T-cell (primary cell): Measurements from ENCODE around the gene BDNF. TPM values are rescaled to one million over a fixed set of nuclear protein-coding genes. Genes with fewer than 3 reads are reported as not detected.

ENCODE experiments used
- ATAC-seq, 4 experiments: fragments of 200-7000 bp in 3 of 4; fragments of 150-1000 bp in 1 of 4; cut with Tn5 transposase; replicated peaks in 1 of 4; 1 replicate in 3 of 4; 2 replicates in 1 of 4; pipeline ENCODE4 v1.10.0; 2021; ENCODE audit warnings: moderate library complexity in 3 of 4, mild to moderate bottlenecking in 2 of 4, moderate number of reproducible peaks in 1 of 4
- CTCF ChIA-PET, 2 donors: fragments of 300-600 bp; sonication (Branson Sonifier 250); formaldehyde crosslinking; loops; one replicate each; lab custom pipeline; 2022; ENCODE audit warnings: antibody characterized with exemption in 2 of 2; lab: Charles Lee
- POLR2A ChIA-PET, 2 donors: fragments of 300-600 bp; sonication (Branson Sonifier 250); formaldehyde crosslinking; loops; one replicate each; lab custom pipeline; 2022; ENCODE audit warnings: antibody characterized with exemption in 2 of 2; lab: Charles Lee
- DNase-seq, 35 experiments: peaks; one replicate each; pipeline versions ENCODE4 v3.0.0 to v3.0.0-alpha.2; 2013 to 2023
- H3K27ac ChIP-seq: one replicate; pipeline ENCODE4 v1.5.1; 2013; ENCODE audit warnings: low read length
- H3K27me3 ChIP-seq, 2 experiments: replicated peaks in 1 of 2; 1 replicate in 1 of 2; 2 replicates in 1 of 2; pipeline versions ENCODE4 v1.6.1 to v1.7.0; 2013; ENCODE audit warnings: low read length in 1 of 2, mixed read lengths in 1 of 2; ENCODE audit not compliant: control insufficient read depth in 2 of 2, insufficient read depth in 2 of 2; ENCODE audit errors: extremely low read depth in 1 of 2
- H3K36me3 ChIP-seq, 2 donors: 1 replicate in 1 of 2; 2 replicates in 1 of 2; pipeline versions ENCODE4 v1.6.1 to v1.7.0; 2013; ENCODE audit warnings: low read length in 1 of 2; ENCODE audit not compliant: control insufficient read depth in 2 of 2, insufficient read depth in 1 of 2; ENCODE audit errors: extremely low read depth in 1 of 2
- H3K4me1 ChIP-seq, 2 experiments: 1 replicate in 1 of 2; 2 replicates in 1 of 2; pipeline versions ENCODE4 v1.6.1 to v1.7.0; 2013; ENCODE audit warnings: low read length in 2 of 2, mixed read lengths in 1 of 2; ENCODE audit not compliant: insufficient read depth in 2 of 2, control insufficient read depth in 1 of 2; ENCODE audit errors: extremely low read depth in 1 of 2
- H3K4me3 ChIP-seq, 2 donors: 1 replicate in 1 of 2; 2 replicates in 1 of 2; pipeline versions ENCODE4 v1.5.1 to v1.7.0; 2013; ENCODE audit warnings: mild to moderate bottlenecking in 2 of 2, low read length in 1 of 2, moderate library complexity in 1 of 2; ENCODE audit not compliant: control insufficient read depth in 1 of 2; ENCODE audit errors: extremely low read depth in 1 of 2
- H3K9me3 ChIP-seq: 2 replicates; pipeline ENCODE4 v1.7.0; 2013
- H3K27ac Mint-ChIP-seq, 2 donors: one replicate each; pipeline ENCODE4 v1.8.0; 2020 to 2021; ENCODE audit warnings: mild to moderate bottlenecking in 2 of 2, mixed read lengths in 2 of 2
- H3K27me3 Mint-ChIP-seq, 2 donors: one replicate each; pipeline ENCODE4 v1.8.0; 2021 to 2022; ENCODE audit warnings: mixed read lengths in 2 of 2
- H3K36me3 Mint-ChIP-seq: one replicate; pipeline ENCODE4 v1.8.0; 2021; ENCODE audit warnings: mixed read lengths
- H3K4me1 Mint-ChIP-seq, 3 donors: one replicate each; pipeline ENCODE4 v1.8.0; 2020 to 2022; ENCODE audit warnings: mixed read lengths in 3 of 3, mild to moderate bottlenecking in 1 of 3
- H3K4me3 Mint-ChIP-seq, 3 donors: one replicate each; pipeline ENCODE4 v1.8.0; 2020 to 2022; ENCODE audit warnings: mild to moderate bottlenecking in 3 of 3, mixed read lengths in 3 of 3, moderate library complexity in 3 of 3
- H3K9me3 Mint-ChIP-seq, 3 donors: one replicate each; pipeline ENCODE4 v1.8.0; 2020 to 2022; ENCODE audit warnings: mixed read lengths in 3 of 3
- WGBS: methylation state at CpG from one replicate; pipeline ENCODE4 v1.1.5; 2013; ENCODE audit warnings: missing lambda C conversion rate; ENCODE audit not compliant: insufficient coverage; 5-methylcytosine and 5-hydroxymethylcytosine counted together
- total RNA-seq, 35 experiments: library from RNA in 6 of 35; stranded (reverse) in 6 of 35; fragments of 120-200 nt in 1 of 35; gene quantifications; one replicate each; pipeline versions ENCODE4 v1.2.1 to v1.2.4 and lab custom pipeline; 2013 to 2026

Gene BDNF
- total RNA-seq, 5 donors from 2014 or later (not counting 1 experiment from before 2014, with no cell fraction given): 0.09 TPM; not detected in 4

DNA sequence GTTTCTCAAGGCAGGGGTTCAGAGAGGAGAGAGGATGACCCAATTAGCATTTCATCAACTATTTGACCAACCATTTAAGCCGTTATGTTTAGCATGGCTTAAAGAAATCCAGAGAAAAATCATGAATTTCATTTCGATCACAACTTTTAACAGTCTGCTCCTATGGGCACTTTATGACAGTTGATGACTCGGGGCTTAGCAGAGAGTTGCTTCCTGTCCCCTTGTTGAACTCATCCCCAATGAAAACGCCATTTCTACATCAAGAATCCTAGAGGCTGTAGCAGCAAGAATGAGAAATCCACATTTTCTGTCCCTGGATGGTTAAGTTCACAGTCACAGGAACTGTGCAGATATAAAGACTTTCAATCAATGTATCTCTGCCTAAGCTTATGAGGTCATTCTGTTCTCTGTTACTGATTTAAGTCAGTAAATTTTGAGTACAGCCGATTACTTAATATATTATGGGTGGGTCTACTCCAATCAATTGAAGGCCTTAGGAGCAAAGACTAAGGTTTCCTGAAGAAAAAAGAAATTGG is 81.1 kb downstream of the BDNF start:
- POLR2A ChIA-PET: no interaction called here
- H3K27me3 ChIP-seq: no peaks in the 10 kb centered on the region
- no peak overlapping the region for H3K4me3 ChIP-seq
- ATAC-seq (no peak), DNase-seq (no peak)
- no peak overlapping the region for H3K4me3 Mint-ChIP-seq
- no peaks in the 10 kb centered on the region for H3K36me3 ChIP-seq
- CTCF ChIA-PET: no interaction called here
- no peaks in the 10 kb centered on the region for H3K4me1 ChIP-seq
- no peak overlapping the region for H3K27ac ChIP-seq
- H3K36me3 Mint-ChIP-seq: no peaks in the 10 kb centered on the region
- H3K9me3 ChIP-seq: no peaks in the 10 kb centered on the region
- no peaks in the 10 kb centered on the region for H3K27me3 Mint-ChIP-seq
- no peaks in the 10 kb centered on the region for H3K4me1 Mint-ChIP-seq
- WGBS: 64% methylated on average over 4 of the region's 5 CpGs
- no peaks in the 10 kb centered on the region for H3K9me3 Mint-ChIP-seq
- no peak overlapping the region for H3K27ac Mint-ChIP-seq

DNA sequence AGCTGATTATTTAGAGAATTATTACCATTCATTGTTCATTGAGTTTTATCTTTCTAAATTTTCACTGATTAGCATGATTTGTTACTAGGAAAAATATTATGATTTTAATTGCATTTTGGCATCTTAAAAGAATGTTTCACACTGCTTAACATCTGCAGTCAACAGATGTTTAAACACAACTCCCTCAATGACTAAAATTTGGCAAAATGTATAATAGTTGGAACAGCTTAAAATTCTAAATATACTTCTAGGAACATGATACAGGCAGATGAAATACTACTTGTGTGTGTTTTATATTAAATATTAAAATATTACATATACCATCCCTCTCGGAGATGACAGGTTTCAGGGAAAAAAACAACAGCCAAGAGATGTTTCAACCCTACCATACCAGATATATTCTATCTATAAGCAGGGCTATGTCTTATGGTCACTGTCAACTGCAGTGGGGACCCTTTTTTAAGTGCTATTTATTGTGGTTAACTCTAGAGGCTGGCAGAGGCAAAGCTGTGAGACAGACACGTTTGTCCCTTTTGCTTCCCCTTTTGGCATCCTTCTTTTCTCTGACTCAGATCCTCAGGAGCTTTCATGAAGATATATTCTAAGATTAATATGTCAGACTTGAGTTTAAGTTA is 81.9 kb downstream of the BDNF start:
- ChIA-PET CTCF (no interaction called here), POLR2A (no interaction called here)
- Histone ChIP-seq H3K9me3 (no peaks in the 10 kb centered on the region), H3K27ac (no peak overlapping the region), H3K27me3 (no peaks in the 10 kb centered on the region), H3K4me3 (no peak overlapping the region), H3K36me3 (no peaks in the 10 kb centered on the region), H3K4me1 (no peaks in the 10 kb centered on the region)
- no peaks in the 10 kb centered on the region for H3K4me1 Mint-ChIP-seq
- WGBS: no CpG with 5 or more reads among the region's 2 CpGs
- H3K4me3 Mint-ChIP-seq: no peak overlapping the region
- no peaks in the 10 kb centered on the region for H3K27me3 Mint-ChIP-seq
- no peaks in the 10 kb centered on the region for H3K9me3 Mint-ChIP-seq
- no peaks in the 10 kb centered on the region for H3K36me3 Mint-ChIP-seq
- DNase-seq: no peak
- no peak for ATAC-seq
- H3K27ac Mint-ChIP-seq: no peak overlapping the region

DNA sequence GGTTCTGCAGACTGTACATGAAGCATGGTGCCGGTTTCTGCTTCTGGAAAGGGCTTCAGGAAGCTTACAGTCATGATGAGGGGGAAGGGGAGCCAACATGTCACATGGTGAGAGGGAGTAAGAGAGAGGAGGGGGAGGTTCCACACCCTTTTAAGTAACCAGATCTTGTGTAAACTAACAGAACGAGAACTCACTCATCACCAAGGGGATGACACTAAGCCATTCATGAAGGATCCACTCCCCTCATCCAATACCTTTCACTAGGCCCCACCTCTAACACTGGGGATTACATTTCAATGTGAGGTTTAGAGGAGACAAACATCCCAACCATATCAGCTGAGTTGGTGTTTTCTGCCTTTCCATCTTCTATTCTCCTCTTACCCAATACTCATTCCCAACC is 83.5 kb downstream of the BDNF start:
- no peaks in the 10 kb centered on the region for H3K36me3 ChIP-seq
- 50% methylated on average over 1 of the region's 2 CpGs for WGBS

DNA sequence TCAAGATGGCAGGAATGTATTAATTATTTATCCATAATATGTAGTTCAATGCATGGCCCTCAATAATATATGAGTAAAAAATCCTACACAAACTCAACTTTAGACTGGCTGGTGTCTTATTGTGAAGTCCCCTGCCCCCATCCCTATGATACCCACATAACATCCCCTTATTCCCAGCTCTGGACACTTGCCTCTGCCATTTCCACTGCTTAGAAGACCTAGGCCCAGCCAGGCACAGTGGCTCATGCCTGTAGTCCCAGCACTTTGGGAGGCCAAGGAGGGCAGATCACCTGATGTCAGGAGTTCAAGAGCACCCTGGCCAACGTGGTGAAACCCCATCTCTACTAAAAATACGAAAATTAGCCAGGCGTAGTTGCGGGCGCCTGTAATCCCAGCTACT is 84.4 kb downstream of the BDNF start:
- H3K9me3 Mint-ChIP-seq: no peaks in the 10 kb centered on the region
- H3K4me1 ChIP-seq: no peaks in the 10 kb centered on the region
- ATAC-seq (no peak), DNase-seq (no peak)
- CTCF ChIA-PET: no interaction called here
- H3K4me3 Mint-ChIP-seq: no peak overlapping the region
- H3K9me3 ChIP-seq: no peaks in the 10 kb centered on the region
- no peaks in the 10 kb centered on the region for H3K27me3 Mint-ChIP-seq
- peaks cover 3% of the 10 kb centered on the region for H3K36me3 Mint-ChIP-seq
- POLR2A ChIA-PET: no interaction called here
- no peak overlapping the region for H3K27ac ChIP-seq
- no peak overlapping the region for H3K4me3 ChIP-seq
- no peak overlapping the region for H3K27ac Mint-ChIP-seq
- no peaks in the 10 kb centered on the region for H3K27me3 ChIP-seq
- no peaks in the 10 kb centered on the region for H3K4me1 Mint-ChIP-seq
- WGBS: no CpG with 5 or more reads among the region's 5 CpGs
- H3K36me3 ChIP-seq: no peaks in the 10 kb centered on the region

More for the DNA sequence above, 83.5 kb downstream of the BDNF start:
- H3K27ac Mint-ChIP-seq: no peak overlapping the region
- H3K4me1 ChIP-seq: no peaks in the 10 kb centered on the region
- ChIA-PET POLR2A (no interaction called here), CTCF (no interaction called here)
- H3K9me3 Mint-ChIP-seq: no peaks in the 10 kb centered on the region
- H3K9me3 ChIP-seq: no peaks in the 10 kb centered on the region
- H3K4me1 Mint-ChIP-seq: no peaks in the 10 kb centered on the region
- ATAC-seq (no peak), DNase-seq (no peak)
- no peak overlapping the region for H3K27ac ChIP-seq
- no peak overlapping the region for H3K4me3 Mint-ChIP-seq
- H3K27me3 Mint-ChIP-seq: no peaks in the 10 kb centered on the region
- H3K27me3 ChIP-seq: no peaks in the 10 kb centered on the region
- no peak overlapping the region for H3K4me3 ChIP-seq
- peaks cover 3% of the 10 kb centered on the region for H3K36me3 Mint-ChIP-seq

DNA sequence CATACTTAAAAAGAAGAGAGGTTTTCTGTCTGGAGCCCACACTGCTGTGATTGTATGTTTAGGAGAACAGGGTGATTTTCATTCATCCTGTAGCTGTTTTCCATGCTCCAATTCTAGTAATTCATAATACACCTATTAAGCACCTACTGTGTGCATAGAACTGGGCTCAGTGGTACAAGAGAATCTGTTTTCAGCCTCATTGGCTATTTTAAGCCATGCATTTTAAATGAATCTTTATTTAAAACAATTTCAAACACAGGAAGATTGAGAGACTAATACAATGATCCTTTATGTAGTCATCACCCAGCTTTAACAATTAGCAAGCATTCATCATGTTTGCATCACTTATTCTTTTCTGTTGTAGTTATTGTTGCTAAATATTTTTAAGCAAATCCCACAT is 86.2 kb downstream of the BDNF start:
- H3K27ac ChIP-seq: no peak overlapping the region
- ChIA-PET CTCF (interaction anchor here in 1 of 2 donors (0.7 kb wide), 1 partner anchor 38 kb away, joined by 5 read pairs; no protein-coding TSS in a partner anchor), POLR2A (no interaction called here)
- Mint-ChIP-seq H3K36me3 (peaks cover 3% of the 10 kb centered on the region), H3K27ac (no peak overlapping the region), H3K4me3 (no peak overlapping the region), H3K27me3 (no peaks in the 10 kb centered on the region), H3K4me1 (no peaks in the 10 kb centered on the region), H3K9me3 (no peaks in the 10 kb centered on the region)
- no peaks in the 10 kb centered on the region for H3K36me3 ChIP-seq
- H3K4me3 ChIP-seq: no peak overlapping the region
- DNase-seq (no peak), ATAC-seq (no peak)
- H3K27me3 ChIP-seq: no peaks in the 10 kb centered on the region
- no peaks in the 10 kb centered on the region for H3K4me1 ChIP-seq
- H3K9me3 ChIP-seq: no peaks in the 10 kb centered on the region

DNA sequence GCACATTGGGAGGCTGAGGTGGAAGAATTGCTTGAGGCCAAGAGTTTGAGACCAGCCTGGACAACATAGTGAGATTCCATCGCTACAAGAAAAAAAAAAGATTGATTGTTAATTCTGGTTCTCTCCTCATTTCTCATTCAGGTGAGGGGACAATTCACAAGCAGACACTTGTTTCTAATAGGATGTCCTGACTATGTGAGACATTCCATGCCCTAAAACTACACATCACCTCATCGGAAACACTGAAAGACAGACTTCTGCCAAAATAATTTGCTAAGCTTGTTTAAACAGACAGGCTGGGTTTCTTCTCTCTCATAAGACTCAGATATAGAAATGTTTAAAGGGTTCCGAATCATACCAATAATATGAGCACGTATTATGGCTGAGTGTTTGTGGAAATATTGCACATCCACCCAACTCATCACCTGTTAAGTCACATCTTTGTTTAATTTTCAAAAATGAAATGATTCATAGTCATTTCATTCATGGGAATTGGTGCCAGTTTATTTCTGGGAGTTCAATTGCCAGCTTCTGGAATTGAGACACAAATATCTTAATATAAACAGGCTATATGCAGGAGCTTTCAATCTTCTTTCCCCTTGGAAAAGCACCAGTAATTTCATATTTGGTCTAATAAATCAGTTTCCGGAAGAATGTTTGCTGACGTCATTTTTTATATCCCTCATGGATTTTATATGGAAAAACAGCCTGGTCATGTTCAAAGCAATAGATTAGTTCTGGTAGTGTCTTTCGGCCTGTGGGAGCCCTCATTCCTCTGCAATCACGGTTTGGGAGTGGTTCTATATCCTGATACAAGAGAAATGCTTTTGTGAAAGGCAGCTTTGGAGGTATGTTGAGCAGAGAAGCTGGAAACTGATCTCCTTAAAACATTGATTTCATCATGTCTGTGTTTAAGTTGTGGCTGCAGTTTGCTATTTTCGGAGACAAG is 87.0 kb downstream of the BDNF start:
- DNase-seq (no peak), ATAC-seq (no peak)
- ChIA-PET POLR2A (no interaction called here), CTCF (interaction anchor here in 1 of 2 donors (0.7 kb wide), 1 partner anchor 37 kb away, joined by 5 read pairs; no protein-coding TSS in a partner anchor)
- no peak overlapping the region for H3K4me3 Mint-ChIP-seq
- WGBS: no CpG with 5 or more reads among the region's 9 CpGs
- H3K4me1 ChIP-seq: no peaks in the 10 kb centered on the region
- H3K36me3 Mint-ChIP-seq: peaks cover 3% of the 10 kb centered on the region
- no peaks in the 10 kb centered on the region for H3K9me3 Mint-ChIP-seq
- H3K9me3 ChIP-seq: no peaks in the 10 kb centered on the region
- H3K36me3 ChIP-seq: no peaks in the 10 kb centered on the region
- no peak overlapping the region for H3K4me3 ChIP-seq
- H3K4me1 Mint-ChIP-seq: no peaks in the 10 kb centered on the region
- no peaks in the 10 kb centered on the region for H3K27me3 Mint-ChIP-seq
- H3K27ac ChIP-seq: no peak overlapping the region
- H3K27me3 ChIP-seq: no peaks in the 10 kb centered on the region
- no peak overlapping the region for H3K27ac Mint-ChIP-seq
